Measurements from ENCODE around the gene ECEL1.
"Not testable (repeated sequence)": the region's sequence is repeated elsewhere in the genome, so short reads cannot be mapped to it uniquely, and the experiment has no call there.

The ECEL1 gene, protein sequence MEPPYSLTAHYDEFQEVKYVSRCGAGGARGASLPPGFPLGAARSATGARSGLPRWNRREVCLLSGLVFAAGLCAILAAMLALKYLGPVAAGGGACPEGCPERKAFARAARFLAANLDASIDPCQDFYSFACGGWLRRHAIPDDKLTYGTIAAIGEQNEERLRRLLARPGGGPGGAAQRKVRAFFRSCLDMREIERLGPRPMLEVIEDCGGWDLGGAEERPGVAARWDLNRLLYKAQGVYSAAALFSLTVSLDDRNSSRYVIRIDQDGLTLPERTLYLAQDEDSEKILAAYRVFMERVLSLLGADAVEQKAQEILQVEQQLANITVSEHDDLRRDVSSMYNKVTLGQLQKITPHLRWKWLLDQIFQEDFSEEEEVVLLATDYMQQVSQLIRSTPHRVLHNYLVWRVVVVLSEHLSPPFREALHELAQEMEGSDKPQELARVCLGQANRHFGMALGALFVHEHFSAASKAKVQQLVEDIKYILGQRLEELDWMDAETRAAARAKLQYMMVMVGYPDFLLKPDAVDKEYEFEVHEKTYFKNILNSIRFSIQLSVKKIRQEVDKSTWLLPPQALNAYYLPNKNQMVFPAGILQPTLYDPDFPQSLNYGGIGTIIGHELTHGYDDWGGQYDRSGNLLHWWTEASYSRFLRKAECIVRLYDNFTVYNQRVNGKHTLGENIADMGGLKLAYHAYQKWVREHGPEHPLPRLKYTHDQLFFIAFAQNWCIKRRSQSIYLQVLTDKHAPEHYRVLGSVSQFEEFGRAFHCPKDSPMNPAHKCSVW

DNA sequence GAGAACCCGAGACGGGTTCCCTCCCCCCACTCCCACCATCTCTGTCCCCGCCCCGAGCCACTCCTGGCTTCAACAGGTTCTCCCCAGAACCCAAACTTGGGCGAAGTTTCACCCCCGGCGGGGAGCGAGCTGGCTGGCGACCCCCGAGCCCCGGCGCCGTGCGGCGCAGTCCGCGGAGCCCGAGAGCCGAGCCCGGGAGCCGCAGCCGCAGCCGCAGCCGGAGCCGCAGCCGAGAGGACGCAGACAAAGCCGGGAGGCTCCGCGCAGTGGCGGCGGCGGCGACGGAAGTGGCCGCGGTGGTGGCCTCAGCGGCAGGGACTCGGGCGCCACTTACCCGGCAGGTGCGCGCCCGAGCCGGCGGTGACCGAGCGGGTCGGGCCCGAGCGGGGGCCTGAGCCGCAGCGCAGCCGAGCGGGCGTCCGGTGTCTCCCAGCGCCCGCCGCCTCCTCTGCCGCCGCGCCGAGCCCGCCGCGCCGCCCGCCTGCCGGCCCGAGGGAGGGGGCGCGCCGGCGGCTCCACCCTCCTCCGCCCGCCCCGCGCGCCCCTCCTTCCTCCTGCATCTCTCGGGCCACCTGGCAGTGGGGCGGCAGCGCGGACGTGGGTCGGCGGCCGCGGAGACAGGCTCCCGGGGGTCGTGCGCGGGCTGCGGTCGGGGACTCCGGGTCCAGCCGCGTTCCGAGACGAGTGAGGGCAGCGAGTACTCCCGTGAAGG, at the start of gene ECEL1:
TSS of gene ECEL1 (minus strand) at position 450 of the 712 bp plus-strand sequence. CDS start 1,181 bp downstream, outside the sequence.
- no peak for DNase-seq (ENCODE audit: low spot score)

DNA sequence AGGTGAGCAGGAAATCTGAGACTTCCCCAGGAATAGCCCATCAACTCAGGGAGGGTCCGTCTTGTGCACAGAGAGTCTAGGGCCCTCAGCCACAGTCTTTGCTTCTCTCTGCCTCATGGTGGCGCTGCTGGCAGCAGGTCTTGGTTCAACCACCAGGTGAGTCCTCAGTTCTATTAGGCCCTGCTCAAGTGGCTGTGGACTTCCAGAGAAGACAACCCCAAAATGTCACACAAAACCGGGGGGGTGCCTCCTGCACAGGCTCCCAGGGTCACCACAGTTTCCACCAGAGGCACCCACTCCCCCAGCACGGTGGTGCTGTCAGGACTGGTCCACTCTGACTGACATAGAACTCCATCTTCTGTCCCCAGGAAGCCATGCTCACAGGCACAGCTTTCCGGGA, 49.4 kb upstream of the ECEL1 start:
- no peak for DNase-seq (ENCODE audit: low spot score)

DNA sequence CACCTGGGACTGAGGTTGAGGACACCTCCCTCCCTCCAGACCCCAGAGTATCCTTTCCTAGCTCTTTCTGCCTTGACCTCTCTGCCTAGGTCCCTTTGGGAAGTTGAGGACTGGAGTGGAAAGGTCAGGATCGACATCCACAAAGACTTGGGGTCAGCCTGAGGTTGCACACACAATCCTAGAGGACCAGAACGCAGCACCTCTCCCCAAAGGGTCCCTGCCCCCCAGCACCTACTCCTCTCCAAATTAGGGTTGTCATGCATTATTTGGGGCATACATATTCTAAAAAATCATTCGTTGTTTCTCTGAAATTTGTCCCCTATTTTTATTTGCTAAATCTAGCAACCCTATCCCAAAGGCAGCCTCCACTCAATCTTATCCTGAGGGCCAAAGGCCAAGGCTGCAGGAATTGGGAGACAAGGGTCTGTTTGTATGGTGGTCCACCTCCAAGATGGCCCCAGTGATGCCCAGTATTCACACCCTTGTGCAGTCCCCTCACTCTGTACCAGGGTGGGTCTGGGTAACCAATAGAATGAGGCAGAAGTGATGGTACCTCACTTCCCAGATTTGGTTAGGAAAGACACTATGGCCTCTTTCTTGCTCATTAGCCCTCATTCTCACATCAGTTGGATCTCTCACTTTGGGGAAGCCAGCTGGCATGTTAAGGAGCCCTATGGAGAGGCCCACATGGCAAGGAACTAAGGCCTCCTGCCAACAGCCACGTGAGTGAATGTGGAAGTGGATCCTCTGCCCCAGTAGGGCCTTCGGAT, 48.3 kb upstream of the ECEL1 start:
- DNase-seq (ENCODE audit: low spot score) = no peak

DNA sequence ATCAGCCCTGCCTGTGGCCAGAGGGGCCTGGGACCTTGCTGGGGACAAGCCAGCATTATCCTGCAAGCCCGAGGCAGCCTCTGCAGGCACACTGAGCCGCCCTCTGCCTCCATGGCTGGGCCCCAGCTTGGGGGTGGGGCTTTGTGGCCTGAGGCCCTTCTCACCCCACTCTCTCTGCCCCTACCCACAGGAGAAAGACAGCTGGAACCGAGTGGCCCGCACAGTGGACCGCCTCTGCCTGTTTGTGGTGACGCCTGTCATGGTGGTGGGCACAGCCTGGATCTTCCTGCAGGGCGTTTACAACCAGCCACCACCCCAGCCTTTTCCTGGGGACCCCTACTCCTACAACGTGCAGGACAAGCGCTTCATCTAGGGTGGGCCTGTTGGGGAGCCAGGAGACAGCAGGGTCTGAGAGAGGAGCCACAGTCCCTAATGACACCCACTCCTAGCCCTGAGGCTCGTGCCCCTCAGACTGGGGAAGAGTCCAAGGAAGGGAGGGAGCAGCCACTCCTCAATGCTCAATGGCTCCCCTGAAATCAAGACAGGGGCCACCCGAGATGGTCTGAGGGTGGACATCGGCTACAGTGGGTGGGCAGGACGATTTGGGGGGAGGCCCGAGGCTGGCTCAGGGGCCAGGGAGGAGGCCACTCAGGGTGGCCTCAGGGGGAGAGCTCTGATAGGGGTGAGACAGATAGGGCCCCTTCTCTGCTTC, 47.5 kb upstream of the ECEL1 start:
- DNase-seq (ENCODE audit: low spot score) = no peak

DNA sequence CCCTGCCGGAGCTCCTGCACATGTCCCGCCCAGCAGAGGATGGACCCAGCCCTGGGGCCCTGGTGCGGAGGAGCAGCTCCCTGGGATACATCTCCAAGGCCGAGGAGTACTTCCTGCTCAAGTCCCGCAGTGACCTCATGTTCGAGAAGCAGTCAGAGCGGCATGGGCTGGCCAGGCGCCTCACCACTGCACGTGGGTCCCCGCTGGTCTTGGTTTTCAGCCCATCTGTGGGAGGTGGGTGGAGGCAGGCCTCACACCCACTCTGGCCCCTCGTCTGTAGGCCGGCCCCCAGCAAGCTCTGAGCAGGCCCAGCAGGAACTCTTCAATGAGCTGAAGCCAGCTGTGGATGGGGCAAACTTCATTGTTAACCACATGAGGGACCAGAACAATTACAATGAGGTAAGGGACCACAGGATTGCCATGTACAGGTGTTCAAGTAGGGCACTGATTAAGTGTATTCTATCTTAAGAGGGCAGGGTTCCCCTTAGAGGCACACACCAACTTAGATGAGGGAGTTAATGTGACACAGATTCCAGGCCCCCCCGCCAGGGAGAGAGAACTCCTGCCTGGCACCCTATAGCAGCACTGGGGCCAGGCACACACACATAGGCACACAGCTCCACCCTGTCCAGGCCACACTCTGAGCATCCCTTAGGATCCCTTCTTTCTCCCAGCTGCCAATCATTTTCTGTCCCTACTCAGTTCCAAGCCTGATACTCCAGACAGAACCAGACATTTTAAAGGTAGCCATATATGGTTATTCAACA, 46.5 kb upstream of the ECEL1 start:
- no peak for DNase-seq (ENCODE audit: low spot score)

GRCh38 chr2:232532821-232533220, 45.2 kb upstream of the ECEL1 start:
- DNase-seq (ENCODE audit: low spot score) = not testable (repeated sequence)

- DNase-seq (ENCODE audit: low spot score) = no peak
Observed at GRCh38 chr2:232532419-232532818, 44.8 kb upstream of the ECEL1 start.

GRCh38 chr2:232530626-232531260, 43.1 kb upstream of the ECEL1 start:
- DNase-seq (ENCODE audit: low spot score) = no peak

GRCh38 chr2:232529806-232530547, 42.3 kb upstream of the ECEL1 start:
- no peak for DNase-seq (ENCODE audit: low spot score)

DNA sequence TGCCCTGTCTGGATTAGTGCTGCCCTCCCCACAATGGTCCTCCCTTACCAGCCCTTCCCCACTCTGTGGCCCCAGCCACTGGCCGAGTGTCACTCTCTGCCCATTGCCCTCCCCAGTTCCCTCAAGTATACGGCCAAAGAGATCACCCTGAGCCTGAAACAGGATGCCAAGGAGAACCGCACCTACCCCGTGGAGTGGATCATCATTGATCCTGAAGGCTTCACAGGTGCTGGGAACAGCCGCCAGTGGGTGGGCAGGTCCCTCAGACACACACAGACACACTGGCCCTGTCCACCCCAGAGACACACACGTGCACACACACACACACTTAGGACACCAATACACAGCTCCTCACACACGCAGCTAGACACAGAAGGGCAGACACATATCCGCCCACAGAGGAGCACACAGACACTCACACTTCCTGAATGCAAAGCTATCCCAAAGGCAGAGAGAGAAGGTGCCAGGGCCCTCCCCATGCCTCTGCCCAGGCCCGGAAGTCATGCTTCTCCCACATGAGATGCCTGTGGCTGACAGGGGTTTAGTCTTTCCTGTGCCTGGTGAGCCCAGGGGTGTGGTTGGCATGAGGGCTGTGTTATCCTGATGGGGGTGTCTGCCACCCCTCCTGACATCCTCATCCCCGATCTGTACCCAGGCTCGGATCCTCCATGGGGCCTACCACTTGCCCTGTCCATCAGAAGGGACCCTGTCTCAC, 41.3 kb upstream of the ECEL1 start:
- DNase-seq (ENCODE audit: low spot score) = no peak

DNA sequence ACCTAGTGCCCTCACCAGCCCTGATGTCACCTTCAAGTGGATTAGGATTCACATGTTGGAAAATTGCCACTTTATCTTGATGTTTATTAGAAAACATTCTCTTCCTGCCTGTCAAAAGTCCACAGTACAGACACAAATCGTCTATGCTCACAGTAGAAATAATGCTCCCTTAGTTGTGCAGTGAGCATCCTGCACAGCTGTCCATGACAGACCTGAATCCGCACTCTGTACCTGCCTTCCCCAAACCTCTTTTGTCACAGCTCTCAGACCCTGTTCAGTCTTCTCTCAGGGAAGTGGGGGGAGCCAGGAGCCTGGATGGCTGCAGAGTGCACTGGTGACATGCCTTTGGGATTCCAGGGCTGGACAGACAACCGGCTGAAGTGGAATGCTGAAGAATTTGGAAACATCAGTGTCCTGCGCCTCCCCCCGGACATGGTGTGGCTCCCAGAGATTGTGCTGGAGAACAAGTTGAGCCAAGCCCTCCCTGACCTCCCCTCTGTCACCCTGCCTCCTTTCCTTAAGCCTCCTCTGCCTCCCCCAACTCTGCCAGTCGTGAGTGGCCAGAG, 40.4 kb upstream of the ECEL1 start:
- no peak for DNase-seq (ENCODE audit: low spot score)

- no peak for DNase-seq (ENCODE audit: low spot score)
Observed at GRCh38 chr2:232526372-232526941, 38.8 kb upstream of the ECEL1 start.

- no peak for DNase-seq (ENCODE audit: low spot score)
Observed at GRCh38 chr2:232525791-232526371, 38.2 kb upstream of the ECEL1 start, which contains the start of gene CHRND. Gene CHRND (plus strand): TSS chr2:232526160. CDS start chr2:232526216, 56 bp downstream.

GRCh38 chr2:232525199-232525598, 37.6 kb upstream of the ECEL1 start:
- no peak for DNase-seq (ENCODE audit: low spot score)

- no peak for DNase-seq (ENCODE audit: low spot score)
Observed at GRCh38 chr2:232524771-232525170, 37.1 kb upstream of the ECEL1 start.

DNA sequence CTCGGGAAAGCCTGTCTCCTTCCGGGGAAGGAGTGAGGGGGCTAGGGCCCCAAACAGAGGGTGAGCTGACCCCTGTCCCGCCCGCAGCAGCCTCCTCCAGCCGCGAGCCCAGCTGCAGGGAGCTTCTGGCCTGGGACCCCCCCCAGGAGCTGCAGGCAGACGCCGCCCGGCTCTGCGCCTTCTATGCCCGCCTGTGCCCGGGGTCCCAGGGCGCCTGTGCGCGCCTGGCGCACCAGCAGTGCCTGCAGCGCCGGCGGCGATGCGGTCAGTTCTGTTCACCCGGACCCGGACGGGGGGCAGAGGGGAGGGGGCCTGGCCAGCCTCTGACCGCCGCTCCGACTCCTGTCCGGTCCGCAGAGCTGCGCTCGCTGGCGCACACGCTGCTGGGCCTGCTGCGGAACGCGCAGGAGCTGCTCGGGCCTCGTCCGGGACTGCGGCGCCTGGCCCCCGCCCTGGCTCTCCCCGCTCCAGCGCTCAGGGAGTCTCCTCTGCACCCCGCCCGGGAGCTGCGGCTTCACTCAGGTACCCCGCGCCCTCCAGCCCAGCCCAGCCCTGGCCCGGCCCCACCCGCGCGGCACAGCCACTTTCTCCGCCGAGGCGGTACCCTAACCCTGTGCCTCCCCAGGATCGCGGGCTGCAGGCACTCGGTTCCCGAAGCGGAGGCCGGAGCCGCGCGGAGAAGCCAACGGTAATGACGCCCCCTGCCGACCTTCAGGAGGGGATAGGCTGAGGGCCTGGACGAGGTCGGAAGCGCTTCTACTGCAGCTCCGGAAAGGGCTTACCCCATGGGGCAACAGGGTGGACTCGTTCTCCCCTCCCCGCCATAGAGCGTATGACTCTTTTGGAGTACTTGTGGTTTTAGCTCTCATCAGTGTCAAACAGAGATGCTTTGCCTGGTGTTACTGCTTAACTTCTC, 36.3 kb upstream of the ECEL1 start:
- no peak for DNase-seq (ENCODE audit: low spot score)

- DNase-seq (ENCODE audit: low spot score) = no peak
Observed at GRCh38 chr2:232523402-232523681, 35.7 kb upstream of the ECEL1 start.

All from CD4-positive, alpha-beta T cell treated with Interleukin-2 at 100 ng/mL for 4 hours (primary cell).